CD14-positive monocyte (primary cell): ENCODE measurements around the gene KCNT1. TPM values are rescaled to one million over a fixed set of nuclear protein-coding genes. Genes with fewer than 3 reads are reported as not detected.

ENCODE experiments used
- DNase-seq, 3 donors: peaks; one replicate each; pipeline ENCODE4 v3.0.0-alpha.2; 2011 to 2022
- H2AFZ ChIP-seq: 2 replicates; pipeline ENCODE4 v1.6.0; 2012; ENCODE audit warnings: mild to moderate bottlenecking, low read depth, low read length, inconsistent platforms; ENCODE audit not compliant: insufficient read depth, poor library complexity, severe bottlenecking
- H3K27ac ChIP-seq, 2 donors: 1 replicate in 1 of 2; 2 replicates in 1 of 2; pipeline ENCODE4 v1.5.1; 2012 to 2013; ENCODE audit warnings: low read length in 2 of 2, control low read depth in 1 of 2, inconsistent platforms in 1 of 2, low read depth in 1 of 2, mild to moderate bottlenecking in 1 of 2
- H3K27me3 ChIP-seq, 2 donors: one replicate each; pipeline versions ENCODE4 v1.6.0 to v1.6.1; 2011 to 2013; ENCODE audit warnings: low read length in 2 of 2; ENCODE audit not compliant: control insufficient read depth in 2 of 2, insufficient read depth in 2 of 2
- H3K36me3 ChIP-seq, 2 donors: replicated peaks in 1 of 2; 1 replicate in 1 of 2; 2 replicates in 1 of 2; pipeline versions ENCODE4 v1.5.1 to v1.6.1; 2012 to 2013; ENCODE audit warnings: low read length in 2 of 2, control low read depth in 1 of 2, inconsistent platforms in 1 of 2, mild to moderate bottlenecking in 1 of 2; ENCODE audit not compliant: insufficient read depth in 2 of 2, control insufficient read depth in 1 of 2
- H3K4me1 ChIP-seq, 2 donors: 1 replicate in 1 of 2; 2 replicates in 1 of 2; pipeline versions ENCODE4 v1.5.1 to v1.6.1; 2012 to 2013; ENCODE audit warnings: low read length in 2 of 2, control low read depth in 1 of 2, inconsistent platforms in 1 of 2, mild to moderate bottlenecking in 1 of 2, moderate library complexity in 1 of 2; ENCODE audit not compliant: insufficient read depth in 2 of 2, control insufficient read depth in 1 of 2
- H3K4me2 ChIP-seq: replicated peaks from 2 replicates; pipeline ENCODE3; 2012; ENCODE audit warnings: low read length, moderate library complexity, mild to moderate bottlenecking; ENCODE audit not compliant: poor library complexity, severe bottlenecking; ENCODE audit errors: extremely low read depth
- H3K4me3 ChIP-seq, 3 experiments: fragments of 200-600 bp in 1 of 3; sonication (generic) in 1 of 3; replicated peaks in 1 of 3; 1 replicate in 2 of 3; 2 replicates in 1 of 3; pipeline ENCODE4 v1.5.1; 2011 to 2013; ENCODE audit warnings: low read length in 3 of 3, mild to moderate bottlenecking in 3 of 3, control low read depth in 2 of 3, low read depth in 2 of 3, inconsistent platforms in 1 of 3, moderate library complexity in 1 of 3
- H3K79me2 ChIP-seq: 2 replicates; pipeline ENCODE4 v1.6.0; 2012; ENCODE audit warnings: mild to moderate bottlenecking, control low read depth, inconsistent platforms, low read length, moderate library complexity; ENCODE audit not compliant: insufficient read depth
- H3K9ac ChIP-seq: 2 replicates; pipeline ENCODE4 v1.6.0; 2017; ENCODE audit warnings: low read length, mild to moderate bottlenecking; ENCODE audit not compliant: insufficient read depth, poor library complexity, severe bottlenecking
- H3K9me3 ChIP-seq, 2 donors: replicated peaks in 1 of 2; 1 replicate in 1 of 2; 2 replicates in 1 of 2; pipeline versions ENCODE4 v1.5.1 to v1.6.1; 2012 to 2013; ENCODE audit warnings: low read length in 2 of 2, control low read depth in 1 of 2; ENCODE audit not compliant: control insufficient read depth in 1 of 2, insufficient read depth in 1 of 2
- H4K20me1 ChIP-seq: 2 replicates; pipeline ENCODE4 v1.6.0; 2012; ENCODE audit warnings: mild to moderate bottlenecking, low read length, control low read depth, moderate library complexity; ENCODE audit not compliant: insufficient read depth
- H3K27ac Mint-ChIP-seq, 7 donors: one replicate each; pipeline ENCODE4 v1.8.0; 2020; ENCODE audit warnings: mild to moderate bottlenecking in 7 of 7, mixed read lengths in 7 of 7, moderate library complexity in 6 of 7, inconsistent platforms in 2 of 7
- H3K27me3 Mint-ChIP-seq, 3 donors: one replicate each; pipeline ENCODE4 v1.8.0; 2021 to 2022; ENCODE audit warnings: low read depth in 3 of 3, mild to moderate bottlenecking in 3 of 3, mixed read lengths in 3 of 3, moderate library complexity in 3 of 3, inconsistent platforms in 1 of 3
- H3K36me3 Mint-ChIP-seq, 2 donors: one replicate each; pipeline ENCODE4 v1.8.0; 2020; ENCODE audit warnings: mixed read lengths in 2 of 2, inconsistent platforms in 1 of 2, mild to moderate bottlenecking in 1 of 2
- H3K4me1 Mint-ChIP-seq: one replicate; pipeline ENCODE4 v1.8.0; 2020; ENCODE audit warnings: mild to moderate bottlenecking, mixed read lengths
- H3K4me3 Mint-ChIP-seq, 2 donors: one replicate each; pipeline ENCODE4 v1.8.0; 2020; ENCODE audit warnings: mild to moderate bottlenecking in 2 of 2, mixed read lengths in 2 of 2, moderate library complexity in 1 of 2
- H3K9me3 Mint-ChIP-seq, 7 donors: one replicate each; pipeline ENCODE4 v1.8.0; 2020 to 2022; ENCODE audit warnings: mixed read lengths in 7 of 7, mild to moderate bottlenecking in 6 of 7, moderate library complexity in 6 of 7, inconsistent platforms in 2 of 7
- WGBS: methylation state at CpG from one replicate; pipeline ENCODE4 v1.1.5; 2013; ENCODE audit warnings: missing lambda C conversion rate; ENCODE audit not compliant: insufficient coverage; 5-methylcytosine and 5-hydroxymethylcytosine counted together
- intact Hi-C, 2 donors: fragments of 100-400 bp; cut with micrococcal nuclease; formaldehyde crosslinking; loops; one replicate each; pipeline versions ENCODE4 v1.15.0 to v1.15.1; 2023
- polyA plus RNA-seq, 3 donors: library from polyadenylated mRNA; depleted of rRNA in 1 of 3; unstranded in 2 of 3; stranded (reverse) in 1 of 3; fragments of 300-500 nt in 2 of 3; fragments of >200 nt in 1 of 3; fragmentation: Illumina TruSeq in 2 of 3; gene quantifications; 1 replicate in 2 of 3; 2 replicates in 1 of 3; pipeline ENCODE4 v1.2.3, GENCODE V29; 2012 to 2021
- TF ChIP-seq, protein P1 (sequence below): fragments of 200-600 bp; IDR thresholded peaks from one replicate; pipeline ENCODE4 v1.8.0; 2022; ENCODE audit warnings: antibody characterized with exemption, mild to moderate bottlenecking

Gene KCNT1
- polyA plus RNA-seq, 3 donors, result not detected

DNA sequence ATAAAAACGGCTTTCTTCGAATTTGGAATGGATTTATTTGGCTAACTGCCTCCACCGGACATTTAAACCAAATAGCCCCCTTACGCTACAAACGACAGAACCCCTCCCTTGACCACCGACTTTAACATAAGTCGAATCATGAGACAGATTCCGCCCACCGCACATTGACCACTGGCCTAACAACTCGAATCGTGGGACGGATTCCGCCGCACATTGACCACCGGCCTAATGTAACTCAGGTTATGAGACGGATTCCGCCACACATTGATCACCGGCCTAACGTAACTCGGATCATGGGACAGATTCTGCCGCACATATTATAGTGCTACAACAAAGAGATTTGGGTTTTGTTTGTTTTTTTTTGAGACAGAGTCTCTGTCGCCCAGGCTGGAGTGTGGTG is 41.6 kb upstream of the KCNT1 start:
- H3K4me2 ChIP-seq, result no peak overlapping the region
- no peak overlapping the region for H2AFZ ChIP-seq
- H3K4me1 ChIP-seq, result no peaks in the 10 kb centered on the region
- TF ChIP-seq, protein P1, sequence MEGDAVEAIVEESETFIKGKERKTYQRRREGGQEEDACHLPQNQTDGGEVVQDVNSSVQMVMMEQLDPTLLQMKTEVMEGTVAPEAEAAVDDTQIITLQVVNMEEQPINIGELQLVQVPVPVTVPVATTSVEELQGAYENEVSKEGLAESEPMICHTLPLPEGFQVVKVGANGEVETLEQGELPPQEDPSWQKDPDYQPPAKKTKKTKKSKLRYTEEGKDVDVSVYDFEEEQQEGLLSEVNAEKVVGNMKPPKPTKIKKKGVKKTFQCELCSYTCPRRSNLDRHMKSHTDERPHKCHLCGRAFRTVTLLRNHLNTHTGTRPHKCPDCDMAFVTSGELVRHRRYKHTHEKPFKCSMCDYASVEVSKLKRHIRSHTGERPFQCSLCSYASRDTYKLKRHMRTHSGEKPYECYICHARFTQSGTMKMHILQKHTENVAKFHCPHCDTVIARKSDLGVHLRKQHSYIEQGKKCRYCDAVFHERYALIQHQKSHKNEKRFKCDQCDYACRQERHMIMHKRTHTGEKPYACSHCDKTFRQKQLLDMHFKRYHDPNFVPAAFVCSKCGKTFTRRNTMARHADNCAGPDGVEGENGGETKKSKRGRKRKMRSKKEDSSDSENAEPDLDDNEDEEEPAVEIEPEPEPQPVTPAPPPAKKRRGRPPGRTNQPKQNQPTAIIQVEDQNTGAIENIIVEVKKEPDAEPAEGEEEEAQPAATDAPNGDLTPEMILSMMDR, result no peak
- Mint-ChIP-seq H3K4me1 (no peaks in the 10 kb centered on the region), H3K27ac (peak overlapping the region in 1 of 7 donors; percentile 53), H3K36me3 (no peaks in the 10 kb centered on the region), H3K27me3 (peaks cover 0 to 4% (median 3%) of the 10 kb centered on the region in 3 donors), H3K4me3 (no peak overlapping the region), H3K9me3 (no peaks in the 10 kb centered on the region)
- 90% methylated on average over 21 of the region's 22 CpGs for WGBS
- intact Hi-C loops, result no loop called here
- no peaks in the 10 kb centered on the region for H3K27me3 ChIP-seq
- no peak overlapping the region for H3K4me3 ChIP-seq
- H3K36me3 ChIP-seq, result no peaks in the 10 kb centered on the region
- no peak overlapping the region for H3K27ac ChIP-seq
- H3K9ac ChIP-seq, result no peak overlapping the region
- no peaks in the 10 kb centered on the region for H3K79me2 ChIP-seq
- no peak for DNase-seq
- H3K9me3 ChIP-seq, result no peaks in the 10 kb centered on the region
- H4K20me1 ChIP-seq, result no peaks in the 10 kb centered on the region

DNA sequence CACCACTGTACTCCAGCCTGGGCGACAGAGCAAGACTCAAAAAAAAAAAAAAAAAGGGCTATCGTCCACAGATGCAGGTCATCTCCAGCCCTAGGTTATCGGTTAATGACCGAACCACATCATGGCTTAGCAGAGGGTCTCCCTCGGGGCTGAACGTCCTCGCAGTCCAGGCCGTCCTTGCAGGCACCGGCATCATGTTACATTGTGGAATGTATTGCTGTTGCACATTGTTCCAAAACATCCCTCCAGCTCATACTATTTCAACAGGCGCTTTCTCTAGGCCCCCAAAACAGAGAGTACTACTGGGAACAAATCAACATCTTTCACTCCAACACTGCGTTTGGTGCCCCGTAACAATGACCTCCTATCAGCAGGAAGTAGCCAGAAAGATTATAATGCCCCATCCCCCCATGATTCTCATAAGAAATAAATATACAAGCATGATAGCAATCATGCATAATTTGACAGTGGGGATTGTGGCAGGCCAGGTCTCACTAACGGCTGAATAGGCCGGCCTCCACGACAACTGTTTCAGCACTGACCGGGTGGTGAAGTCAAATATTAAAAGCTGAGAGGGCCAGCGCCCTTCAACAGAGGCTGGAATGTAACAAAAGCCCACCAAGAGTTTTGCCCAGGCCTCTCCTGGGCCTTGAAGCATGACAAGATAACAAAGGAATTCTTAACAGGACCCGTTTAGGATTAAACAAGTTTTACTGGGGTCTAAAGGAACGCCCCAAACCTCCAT is 40.0 kb upstream of the KCNT1 start:
- Histone ChIP-seq H3K9me3 (no peaks in the 10 kb centered on the region), H3K4me1 (no peaks in the 10 kb centered on the region), H3K27me3 (no peaks in the 10 kb centered on the region), H3K27ac (no peak overlapping the region), H3K4me2 (no peak overlapping the region), H2AFZ (no peak overlapping the region), H3K4me3 (no peak overlapping the region), H3K36me3 (no peaks in the 10 kb centered on the region), H3K79me2 (no peaks in the 10 kb centered on the region), H4K20me1 (no peaks in the 10 kb centered on the region), H3K9ac (no peak overlapping the region)
- peaks cover 0 to 8% (median 4%) of the 10 kb centered on the region in 3 donors for H3K27me3 Mint-ChIP-seq
- H3K27ac Mint-ChIP-seq, result no peak overlapping the region
- DNase-seq, result no peak
- H3K9me3 Mint-ChIP-seq, result no peaks in the 10 kb centered on the region
- intact Hi-C loops, result no loop called here
- no peaks in the 10 kb centered on the region for H3K36me3 Mint-ChIP-seq
- H3K4me3 Mint-ChIP-seq, result no peak overlapping the region
- 97% methylated on average over 7 of the region's 19 CpGs for WGBS
- TF ChIP-seq, protein P1, result no peak
- no peaks in the 10 kb centered on the region for H3K4me1 Mint-ChIP-seq
